Measurements from ENCODE around the gene RANBP17. TPM values are rescaled to one million over a fixed set of nuclear protein-coding genes. Genes with fewer than 3 reads are reported as not detected.
A peak's percentile ranks its signal among the peaks of the same experiment; 100 is the strongest.

Gene RANBP17
- polyA plus RNA-seq, 1 of the 3 experiments (the other 2 are of a cell fraction) = 6.0 TPM

GRCh38 chr5:171157775-171158174 is 296.0 kb downstream of the RANBP17 start:
- no peaks in the 10 kb centered on the region for H3K9me3 ChIP-seq
- peaks cover 11 to 30% of the 10 kb centered on the region in 2 experiments; a peak in 3 of 4 replicates for H3K4me1 ChIP-seq (ENCODE audit: control insufficient read depth in 1 of 2, insufficient read depth in 2 of 2, low read depth in 1 of 2, low read length in 1 of 2)
- H3K36me3 ChIP-seq (replicated peaks in 1 of 2; ENCODE audit: control insufficient read depth in 1 of 2, insufficient read depth in 2 of 2, low read length in 1 of 2) = no peaks in the 10 kb centered on the region
- peaks cover under 1% of the 10 kb centered on the region for H3F3A ChIP-seq (replicated peaks; ENCODE audit: insufficient read depth)
- 64% methylated on average over 1 of the region's 1 CpG for WGBS (ENCODE audit: low lambda C conversion rate)
- no peaks in the 10 kb centered on the region for H4K20me1 ChIP-seq (ENCODE audit: insufficient read depth)
- peak overlapping the region in 1 of 2 experiments; percentile 96; a peak in 2 of 4 replicates for H3K27ac ChIP-seq (ENCODE audit: low read depth in 2 of 2, low read length in 1 of 2)
- H3K9ac ChIP-seq = no peak overlapping the region
- no peak overlapping the region for H3K4me3 ChIP-seq (ENCODE audit: low read depth in 2 of 2, low read length in 1 of 2)
- CTCF ChIA-PET = interaction anchor here (1.3 kb wide), 1 partner anchor 171 kb away, joined by 4 read pairs; no protein-coding TSS in a partner anchor
- DNase-seq = peak; percentile 77
- H3K79me2 ChIP-seq (ENCODE audit: insufficient read depth) = no peaks in the 10 kb centered on the region
- H3K9me2 ChIP-seq = no peaks in the 10 kb centered on the region
- POLR2A ChIA-PET = interaction anchor here (1.0 kb wide), 1 partner anchor 64 kb away, joined by 4 read pairs; no protein-coding TSS in a partner anchor
- peak; percentile 83; the same call in 1 of the 2 replicates for TF ChIP-seq RCOR1 (IDR thresholded peaks at IDR 0.05; ENCODE audit: low read length)
- TF ChIP-seq MXI1 (IDR thresholded peaks at IDR 0.05; ENCODE audit: low read depth, low read length) = peak; percentile 67; the same call in 1 of the 2 replicates
- peak; percentile 20 for TF ChIP-seq RAD21 (IDR thresholded peaks at IDR 0.05; ENCODE audit: low read length)
- no peak for TF ChIP-seq NFIC (IDR thresholded peaks at IDR 0.05; ENCODE audit: borderline replicate concordance)
- TF ChIP-seq EP300 (IDR thresholded peaks at IDR 0.05; ENCODE audit: borderline replicate concordance in 1 of 2, low read depth in 1 of 2, low read length in 1 of 2) = peak in 1 of 2 experiments; percentile 94; a peak in 2 of 4 replicates
- no peak for TF ChIP-seq SIN3A (IDR thresholded peaks at IDR 0.05; ENCODE audit: borderline replicate concordance, low read depth, low read length)
- 0 out of 2 replicates have a peak, but pooled peaks have one; percentile 57 for TF ChIP-seq FOXJ3 (CRISPR knock-in tag; IDR thresholded peaks at IDR 0.05)
- no peak for TF ChIP-seq YY1 (IDR thresholded peaks at IDR 0.05; ENCODE audit: low read depth)
- TF ChIP-seq GATA2 (CRISPR knock-in tag; IDR thresholded peaks at IDR 0.05) = peak; percentile 73
- TF ChIP-seq CHD2 (IDR thresholded peaks at IDR 0.05; ENCODE audit: low read length, partially characterized antibody) = peak; percentile 78
- no peak overlapping the region for H3K4me2 ChIP-seq
- no peaks in the 10 kb centered on the region for H3K27me3 ChIP-seq (ENCODE audit: insufficient read depth)
- H2AFZ ChIP-seq (ENCODE audit: low read depth) = no peak overlapping the region

- H3K4me1 ChIP-seq (ENCODE audit: control insufficient read depth in 1 of 2, insufficient read depth in 2 of 2, low read depth in 1 of 2, low read length in 1 of 2) = peaks cover 11 to 30% of the 10 kb centered on the region in 2 experiments; a peak in 3 of 4 replicates
- no peaks in the 10 kb centered on the region for H3F3A ChIP-seq (replicated peaks; ENCODE audit: insufficient read depth)
- H3K36me3 ChIP-seq (replicated peaks in 1 of 2; ENCODE audit: control insufficient read depth in 1 of 2, insufficient read depth in 2 of 2, low read length in 1 of 2) = no peaks in the 10 kb centered on the region
- no peak overlapping the region for H3K4me3 ChIP-seq (ENCODE audit: low read depth in 2 of 2, low read length in 1 of 2)
- POLR2A ChIA-PET = no interaction called here
- no peaks in the 10 kb centered on the region for H3K27me3 ChIP-seq (ENCODE audit: insufficient read depth)
- H3K9me3 ChIP-seq = no peaks in the 10 kb centered on the region
- no peaks in the 10 kb centered on the region for H4K20me1 ChIP-seq (ENCODE audit: insufficient read depth)
- DNase-seq = no peak
- TF ChIP-seq SIN3A (IDR thresholded peaks at IDR 0.05; ENCODE audit: borderline replicate concordance, low read depth, low read length) (no peak), YY1 (IDR thresholded peaks at IDR 0.05; ENCODE audit: low read depth) (no peak), POLR2AphosphoS5 (IDR thresholded peaks at IDR 0.05; ENCODE audit: low read depth, low read length) (no peak), TCF12 (IDR thresholded peaks at IDR 0.05) (no peak), JUND (IDR thresholded peaks at IDR 0.05) (no peak), RAD21 (IDR thresholded peaks at IDR 0.05; ENCODE audit: low read length) (no peak), RFX5 (IDR thresholded peaks at IDR 0.05; ENCODE audit: low read length) (no peak), NFIC (IDR thresholded peaks at IDR 0.05; ENCODE audit: borderline replicate concordance) (no peak), FOXM1 (IDR thresholded peaks at IDR 0.05; ENCODE audit: low read depth) (no peak)
- TF ChIP-seq, protein P1, sequence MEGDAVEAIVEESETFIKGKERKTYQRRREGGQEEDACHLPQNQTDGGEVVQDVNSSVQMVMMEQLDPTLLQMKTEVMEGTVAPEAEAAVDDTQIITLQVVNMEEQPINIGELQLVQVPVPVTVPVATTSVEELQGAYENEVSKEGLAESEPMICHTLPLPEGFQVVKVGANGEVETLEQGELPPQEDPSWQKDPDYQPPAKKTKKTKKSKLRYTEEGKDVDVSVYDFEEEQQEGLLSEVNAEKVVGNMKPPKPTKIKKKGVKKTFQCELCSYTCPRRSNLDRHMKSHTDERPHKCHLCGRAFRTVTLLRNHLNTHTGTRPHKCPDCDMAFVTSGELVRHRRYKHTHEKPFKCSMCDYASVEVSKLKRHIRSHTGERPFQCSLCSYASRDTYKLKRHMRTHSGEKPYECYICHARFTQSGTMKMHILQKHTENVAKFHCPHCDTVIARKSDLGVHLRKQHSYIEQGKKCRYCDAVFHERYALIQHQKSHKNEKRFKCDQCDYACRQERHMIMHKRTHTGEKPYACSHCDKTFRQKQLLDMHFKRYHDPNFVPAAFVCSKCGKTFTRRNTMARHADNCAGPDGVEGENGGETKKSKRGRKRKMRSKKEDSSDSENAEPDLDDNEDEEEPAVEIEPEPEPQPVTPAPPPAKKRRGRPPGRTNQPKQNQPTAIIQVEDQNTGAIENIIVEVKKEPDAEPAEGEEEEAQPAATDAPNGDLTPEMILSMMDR (IDR thresholded peaks at IDR 0.05) = no peak
- H2AFZ ChIP-seq (ENCODE audit: low read depth) = no peak overlapping the region
- no peak overlapping the region for H3K4me2 ChIP-seq
- H3K9me2 ChIP-seq = no peaks in the 10 kb centered on the region
- no peaks in the 10 kb centered on the region for H3K79me2 ChIP-seq (ENCODE audit: insufficient read depth)
- H3K9ac ChIP-seq = no peak overlapping the region
- CTCF ChIA-PET = interaction anchor here (0.8 to 1.2 kb wide), 2 partner anchors 172 to 184 kb away, joined by 4 read pairs; no protein-coding TSS in a partner anchor
- WGBS (ENCODE audit: low lambda C conversion rate) = 92% methylated on average over 1 of the region's 1 CpG
- H3K27ac ChIP-seq (ENCODE audit: low read depth in 2 of 2, low read length in 1 of 2) = peak overlapping the region in 1 of 2 experiments; percentile 96; a peak in 2 of 4 replicates
Observed at GRCh38 chr5:171158581-171158980, 296.8 kb downstream of the RANBP17 start.

Measured in SK-N-SH (cell line).